ENCODE results near the gene HES3.
"Not testable (repeated sequence)": the region's sequence is repeated elsewhere in the genome, so short reads cannot be mapped to it uniquely, and the experiment has no call there.

Gene HES3

GRCh38 chr1:6219641-6220040, 24.3 kb upstream of the HES3 start:
- DNase-seq, result not testable (repeated sequence)

- DNase-seq, result no peak
Measured at GRCh38 chr1:6220236-6220635, 23.7 kb upstream of the HES3 start.

- no peak for DNase-seq
Measured at GRCh38 chr1:6221210-6221784, 22.7 kb upstream of the HES3 start.

- DNase-seq, result no peak
Measured at GRCh38 chr1:6222636-6223035, 21.3 kb upstream of the HES3 start.

- DNase-seq, result no peak
Measured at GRCh38 chr1:6223617-6224016, 20.4 kb upstream of the HES3 start.

- no peak for DNase-seq
Measured at GRCh38 chr1:6224718-6225117, 19.3 kb upstream of the HES3 start.

- DNase-seq, result no peak
Measured at GRCh38 chr1:6225651-6226050, 18.3 kb upstream of the HES3 start.

- DNase-seq, result no peak
Measured at GRCh38 chr1:6233376-6233775, 10.6 kb upstream of the HES3 start.

- no peak for DNase-seq
Measured at GRCh38 chr1:6234502-6235295, 9.3 kb upstream of the HES3 start.

GRCh38 chr1:6235296-6235677, 8.7 kb upstream of the HES3 start:
- DNase-seq, result no peak

GRCh38 chr1:6237093-6237492, 6.9 kb upstream of the HES3 start:
- no peak for DNase-seq

GRCh38 chr1:6239213-6239752, 4.7 kb upstream of the HES3 start:
- no peak for DNase-seq

GRCh38 chr1:6239950-6240768, 3.8 kb upstream of the HES3 start:
- peak; percentile 32 for DNase-seq

- DNase-seq, result no peak
Measured at GRCh38 chr1:6241107-6241886, 2.7 kb upstream of the HES3 start.

GRCh38 chr1:6241887-6242740, 1.9 kb upstream of the HES3 start:
- DNase-seq, result no peak

- no peak for DNase-seq
Measured at GRCh38 chr1:6243053-6243834, 735 bp upstream of the HES3 start.

- no peak for DNase-seq
Measured at GRCh38 chr1:6244401-6245049, 546 bp downstream of the HES3 start.

GRCh38 chr1:6245086-6245868, 1.3 kb downstream of the HES3 start:
- DNase-seq, result peak; percentile 80

GRCh38 chr1:6245869-6246496, 2.0 kb downstream of the HES3 start:
- peak; percentile 40 for DNase-seq

All from inflammatory macrophage treated with lipopolysaccharide for 4 hours (primary cell).